LNCaP clone FGC (cell line): ENCODE measurements around the gene EDC3.

Source experiments
- DNase-seq: peaks from one replicate; pipeline ENCODE4 v3.0.0-alpha.2; 2011; ENCODE audit warnings: low read depth
- H3K4me3 ChIP-seq: 2 replicates; pipeline ENCODE4 v1.5.1; 2011; ENCODE audit warnings: mild to moderate bottlenecking, low read depth, low read length, control low read depth
- CTCF ChIP-seq: IDR thresholded peaks from 2 replicates; pipeline ENCODE4 v1.5.1; 2012; ENCODE audit warnings: mild to moderate bottlenecking; ENCODE audit not compliant: control insufficient read depth, insufficient read depth; ENCODE audit errors: extremely low read depth

The EDC3 gene

GRCh38 chr15:74723187-74723586 lies 27.4 kb upstream of the EDC3 start:
- H3K4me3 ChIP-seq = no peak overlapping the region
- TF ChIP-seq CTCF = no peak
- DNase-seq = no peak

- DNase-seq = no peak
- TF ChIP-seq CTCF = no peak
- H3K4me3 ChIP-seq = no peak overlapping the region
Measured at GRCh38 chr15:74722591-74722990, 26.8 kb upstream of the EDC3 start.

- TF ChIP-seq CTCF = no peak
- H3K4me3 ChIP-seq = no peak overlapping the region
- no peak for DNase-seq
Measured at GRCh38 chr15:74716651-74717050, 20.8 kb upstream of the EDC3 start.

GRCh38 chr15:74712311-74712710 lies 16.5 kb upstream of the EDC3 start:
- no peak overlapping the region for H3K4me3 ChIP-seq
- no peak for DNase-seq
- TF ChIP-seq CTCF = no peak

- H3K4me3 ChIP-seq = no peak overlapping the region
- no peak for DNase-seq
- no peak for TF ChIP-seq CTCF
Measured at GRCh38 chr15:74710319-74711094, 14.7 kb upstream of the EDC3 start.

- H3K4me3 ChIP-seq = no peak overlapping the region
- TF ChIP-seq CTCF = no peak
- DNase-seq = no peak
Measured at GRCh38 chr15:74709892-74710291, 14.1 kb upstream of the EDC3 start.

GRCh38 chr15:74709011-74709410 lies 13.2 kb upstream of the EDC3 start:
- H3K4me3 ChIP-seq = no peak overlapping the region
- no peak for TF ChIP-seq CTCF
- DNase-seq = no peak
